Astrocyte (in vitro differentiated cells and primary cell): ENCODE measurements around the gene MEIOSIN.

Experiments used
- CTCF ChIP-seq: IDR thresholded peaks from 2 replicates; pipeline ENCODE4 v1.5.1; 2011; ENCODE audit warnings: low read depth, mild to moderate bottlenecking, inconsistent platforms, low read length, moderate library complexity; ENCODE audit not compliant: insufficient read depth
- EZH2 ChIP-seq: IDR thresholded peaks from 2 replicates; pipeline ENCODE4 v1.6.1; 2012; ENCODE audit warnings: mild to moderate bottlenecking, low read length, inconsistent platforms; ENCODE audit not compliant: insufficient read depth

GRCh38 chr19:45762870-45763631 is 29.8 kb downstream of the MEIOSIN start:
- TF ChIP-seq CTCF (no peak), EZH2 (no peak)
